SK-N-SH (cell line): ENCODE measurements around the gene MKRN2OS.

Experiments used
- CTCF ChIP-seq: fragments of 200-600 bp; sonication (generic); IDR thresholded peaks from 2 replicates; pipeline ENCODE4 v1.6.1; 2017; ENCODE audit warnings: antibody characterized with exemption, mild to moderate bottlenecking, moderate library complexity
- EP300 ChIP-seq, 2 experiments: IDR thresholded peaks; 2 replicates each; pipeline versions ENCODE4 v1.4.0 to v1.6.1; 2012; ENCODE audit warnings: borderline replicate concordance in 1 of 2, low read depth in 1 of 2, low read length in 1 of 2
- EZH2phosphoT487 ChIP-seq: fragments of 200-600 bp; sonication (generic); IDR thresholded peaks from 2 replicates; pipeline ENCODE4 v1.6.1; 2017; ENCODE audit warnings: low read depth, mixed run types, mild to moderate bottlenecking, antibody characterized with exemption, moderate library complexity, borderline replicate concordance
- NRF1 ChIP-seq: IDR thresholded peaks from 2 replicates; pipeline ENCODE4 v1.6.1; 2012; ENCODE audit warnings: low read depth, mild to moderate bottlenecking, low read length
- POLR2AphosphoS5 ChIP-seq: IDR thresholded peaks from 2 replicates; pipeline ENCODE4 v1.6.1; 2012; ENCODE audit warnings: low read depth, low read length
- RCOR1 ChIP-seq: fragments of 150-350 bp; IDR thresholded peaks from 2 replicates; pipeline ENCODE4 v1.6.1; 2017; ENCODE audit warnings: antibody characterized with exemption, low read length
- RFX5 ChIP-seq: IDR thresholded peaks from 2 replicates; pipeline ENCODE4 v1.6.1; 2012; ENCODE audit warnings: mild to moderate bottlenecking, improper control_type of control experiment, low read length
- SIN3A ChIP-seq: IDR thresholded peaks from 2 replicates; pipeline ENCODE4 v1.6.1; 2012; ENCODE audit warnings: low read depth, mild to moderate bottlenecking, low read length, moderate library complexity, borderline replicate concordance
- SMC3 ChIP-seq: IDR thresholded peaks from 2 replicates; pipeline ENCODE4 v1.6.1; 2012; ENCODE audit warnings: low read depth, low read length, improper control_type of control experiment
- TF ChIP-seq, protein P1 (sequence below): fragments of 150-350 bp; IDR thresholded peaks from 2 replicates; pipeline ENCODE4 v1.6.1; 2017; ENCODE audit warnings: antibody characterized with exemption, low read length, low read depth, borderline replicate concordance
- TF ChIP-seq, protein P2 (sequence below): IDR thresholded peaks from 2 replicates; pipeline ENCODE4 v1.6.1; 2012; ENCODE audit warnings: mild to moderate bottlenecking, low read depth, low read length, moderate library complexity
- TF ChIP-seq, protein P3 (sequence below): IDR thresholded peaks from 2 replicates; pipeline ENCODE4 v1.4.0; 2012; ENCODE audit warnings: low read depth

DNA sequence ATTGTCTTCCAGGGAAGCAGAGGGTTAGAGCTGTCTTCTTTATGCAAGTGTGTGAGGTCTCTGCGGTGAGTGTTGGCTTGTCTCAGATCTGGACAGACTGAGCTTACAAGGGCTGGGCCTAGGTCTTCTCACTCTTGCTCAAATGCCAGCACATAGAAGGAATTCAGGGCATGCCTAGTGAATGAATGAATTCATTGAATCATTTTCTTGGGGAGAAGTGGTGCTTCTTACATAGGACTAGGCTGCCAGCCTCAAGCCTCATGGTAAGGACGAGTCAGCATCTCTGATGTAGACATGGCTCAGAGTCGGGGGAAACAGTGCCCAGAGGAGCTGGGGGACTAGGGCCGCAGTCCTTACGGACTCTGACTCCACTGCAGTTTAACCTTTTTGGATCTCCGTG, 28.8 kb upstream of the MKRN2OS start:
- TF ChIP-seq, protein P1, sequence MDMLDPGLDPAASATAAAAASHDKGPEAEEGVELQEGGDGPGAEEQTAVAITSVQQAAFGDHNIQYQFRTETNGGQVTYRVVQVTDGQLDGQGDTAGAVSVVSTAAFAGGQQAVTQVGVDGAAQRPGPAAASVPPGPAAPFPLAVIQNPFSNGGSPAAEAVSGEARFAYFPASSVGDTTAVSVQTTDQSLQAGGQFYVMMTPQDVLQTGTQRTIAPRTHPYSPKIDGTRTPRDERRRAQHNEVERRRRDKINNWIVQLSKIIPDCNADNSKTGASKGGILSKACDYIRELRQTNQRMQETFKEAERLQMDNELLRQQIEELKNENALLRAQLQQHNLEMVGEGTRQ = no peak
- TF ChIP-seq CTCF = no peak
- TF ChIP-seq, protein P2, sequence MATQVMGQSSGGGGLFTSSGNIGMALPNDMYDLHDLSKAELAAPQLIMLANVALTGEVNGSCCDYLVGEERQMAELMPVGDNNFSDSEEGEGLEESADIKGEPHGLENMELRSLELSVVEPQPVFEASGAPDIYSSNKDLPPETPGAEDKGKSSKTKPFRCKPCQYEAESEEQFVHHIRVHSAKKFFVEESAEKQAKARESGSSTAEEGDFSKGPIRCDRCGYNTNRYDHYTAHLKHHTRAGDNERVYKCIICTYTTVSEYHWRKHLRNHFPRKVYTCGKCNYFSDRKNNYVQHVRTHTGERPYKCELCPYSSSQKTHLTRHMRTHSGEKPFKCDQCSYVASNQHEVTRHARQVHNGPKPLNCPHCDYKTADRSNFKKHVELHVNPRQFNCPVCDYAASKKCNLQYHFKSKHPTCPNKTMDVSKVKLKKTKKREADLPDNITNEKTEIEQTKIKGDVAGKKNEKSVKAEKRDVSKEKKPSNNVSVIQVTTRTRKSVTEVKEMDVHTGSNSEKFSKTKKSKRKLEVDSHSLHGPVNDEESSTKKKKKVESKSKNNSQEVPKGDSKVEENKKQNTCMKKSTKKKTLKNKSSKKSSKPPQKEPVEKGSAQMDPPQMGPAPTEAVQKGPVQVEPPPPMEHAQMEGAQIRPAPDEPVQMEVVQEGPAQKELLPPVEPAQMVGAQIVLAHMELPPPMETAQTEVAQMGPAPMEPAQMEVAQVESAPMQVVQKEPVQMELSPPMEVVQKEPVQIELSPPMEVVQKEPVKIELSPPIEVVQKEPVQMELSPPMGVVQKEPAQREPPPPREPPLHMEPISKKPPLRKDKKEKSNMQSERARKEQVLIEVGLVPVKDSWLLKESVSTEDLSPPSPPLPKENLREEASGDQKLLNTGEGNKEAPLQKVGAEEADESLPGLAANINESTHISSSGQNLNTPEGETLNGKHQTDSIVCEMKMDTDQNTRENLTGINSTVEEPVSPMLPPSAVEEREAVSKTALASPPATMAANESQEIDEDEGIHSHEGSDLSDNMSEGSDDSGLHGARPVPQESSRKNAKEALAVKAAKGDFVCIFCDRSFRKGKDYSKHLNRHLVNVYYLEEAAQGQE = no peak
- no peak for TF ChIP-seq RCOR1
- no peak for TF ChIP-seq NRF1
- TF ChIP-seq EZH2phosphoT487 = no peak
- no peak for TF ChIP-seq SMC3
- no peak for TF ChIP-seq EP300 (IDR thresholded peaks at IDR 0.05; ENCODE audit: borderline replicate concordance in 1 of 2, low read depth in 1 of 2, low read length in 1 of 2)
- no peak for TF ChIP-seq RFX5
- TF ChIP-seq, protein P3, sequence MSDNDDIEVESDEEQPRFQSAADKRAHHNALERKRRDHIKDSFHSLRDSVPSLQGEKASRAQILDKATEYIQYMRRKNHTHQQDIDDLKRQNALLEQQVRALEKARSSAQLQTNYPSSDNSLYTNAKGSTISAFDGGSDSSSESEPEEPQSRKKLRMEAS = no peak
- no peak for TF ChIP-seq POLR2AphosphoS5
- no peak for TF ChIP-seq SIN3A
